Transverse colon (tissue), 4 donors: ENCODE measurements around the gene PGAM2. TPM values are rescaled to one million over a fixed set of nuclear protein-coding genes. Genes with fewer than 3 reads are reported as not detected.

Source experiments
- DNase-seq: peaks from one replicate; pipeline ENCODE4 v3.0.0-alpha.2; 2019
- H3K27ac ChIP-seq, 4 donors: fragments of 200-600 bp; sonication (generic); 2 replicates each; pipeline ENCODE4 v1.5.1; 2016 to 2018; ENCODE audit warnings: inconsistent platforms in 4 of 4
- H3K27me3 ChIP-seq: fragments of 200-600 bp; sonication (generic); 2 replicates; pipeline ENCODE4 v1.5.1; 2017; ENCODE audit warnings: inconsistent platforms
- H3K36me3 ChIP-seq, 4 donors: fragments of 200-600 bp; sonication (generic); 2 replicates each; pipeline ENCODE4 v1.5.1; 2017 to 2019; ENCODE audit warnings: inconsistent platforms in 4 of 4
- H3K4me1 ChIP-seq, 4 donors: fragments of 200-600 bp; sonication (generic); 2 replicates each; pipeline ENCODE4 v1.5.1; 2017 to 2020; ENCODE audit warnings: inconsistent platforms in 4 of 4
- H3K4me3 ChIP-seq, 4 donors: fragments of 200-600 bp; sonication (generic); 1 replicate in 1 of 4; 2 replicates in 3 of 4; pipeline versions ENCODE4 v1.5.1 to v1.6.1; 2017 to 2019; ENCODE audit warnings: inconsistent platforms in 4 of 4
- H3K9me3 ChIP-seq, 2 donors: fragments of 200-600 bp; sonication (generic); 2 replicates each; pipeline ENCODE4 v1.5.1; 2017 to 2019; ENCODE audit warnings: inconsistent platforms in 2 of 2
- CTCF ChIP-seq, 5 experiments: fragments of 200-600 bp in 3 of 5; fragments of 450-650 bp in 2 of 5; sonication (generic) in 3 of 5; IDR thresholded peaks; 1 replicate in 2 of 5; 2 replicates in 3 of 5; pipeline ENCODE4 v1.5.1; 2016 to 2017; ENCODE audit warnings: antibody characterized with exemption in 5 of 5, inconsistent platforms in 3 of 5, mild to moderate bottlenecking in 2 of 5, moderate library complexity in 1 of 5
- EP300 ChIP-seq: sonication (generic); formaldehyde crosslinking; IDR thresholded peaks from one replicate; pipeline ENCODE4 v1.6.1; 2017; ENCODE audit warnings: antibody characterized with exemption, low read depth
- POLR2A ChIP-seq: fragments of 450-650 bp; IDR thresholded peaks from one replicate; pipeline ENCODE4 v1.6.1; 2016; ENCODE audit warnings: antibody characterized with exemption, mild to moderate bottlenecking, moderate library complexity
- POLR2AphosphoS5 ChIP-seq, 3 donors: sonication (generic); formaldehyde crosslinking; IDR thresholded peaks; one replicate each; pipeline ENCODE4 v1.6.1; 2016; ENCODE audit warnings: antibody characterized with exemption in 3 of 3
- WGBS, 2 donors: methylation state at CpG; one replicate each; pipeline ENCODE4 v1.1.5; 2018; ENCODE audit warnings: low coverage in 1 of 2; 5-methylcytosine and 5-hydroxymethylcytosine counted together
- in situ Hi-C, 4 donors: fragments of 200-750 bp; cut with MboI; loops; one replicate each; pipeline versions ENCODE4 v1.15.0 to v1.15.1; 2017; ENCODE audit warnings: low sequenced_read_pairs in 3 of 4, low pct_ligation_motif_present in 1 of 4, low pct_unique_long_range_greater_than_20kb in 1 of 4
- intact Hi-C: fragments of 100-400 bp; cut with DNase I; formaldehyde crosslinking; loops from one replicate; pipeline ENCODE4 v1.15.1; 2023; ENCODE audit warnings: low total_unique reads
- total RNA-seq, 4 donors: library from RNA; depleted of rRNA; stranded (reverse); fragments of >200 nt; gene quantifications; one replicate each; pipeline ENCODE4 v1.1.0, GENCODE V29; 2016

Gene PGAM2
- total RNA-seq, 4 donors from 2014 or later, result 9.7 TPM; not detected in 3

- intact Hi-C loops, result no loop called here
- no peak for DNase-seq
These were observed 14.3 kb downstream of the PGAM2 start for GRCh38 chr7:44050915-44051560.

GRCh38 chr7:44050121-44050914 lies 15.0 kb downstream of the PGAM2 start:
- Histone ChIP-seq H3K27ac (no peak overlapping the region), H3K4me3 (no peak overlapping the region), H3K27me3 (no peaks in the 10 kb centered on the region), H3K4me1 (peaks cover 6 to 24% (median 13%) of the 10 kb centered on the region in 4 donors), H3K9me3 (no peaks in the 10 kb centered on the region), H3K36me3 (peaks cover 0 to 29% (median 12%) of the 10 kb centered on the region in 4 donors)
- in situ Hi-C loops (no loop called here), intact Hi-C loops (no loop called here)
- TF ChIP-seq EP300, result no peak
- TF ChIP-seq CTCF (IDR thresholded peaks at IDR 0.05), result no peak
- no peak for TF ChIP-seq POLR2AphosphoS5 (IDR thresholded peaks at IDR 0.05)
- TF ChIP-seq POLR2A, result no peak
- 95% methylated on average over 8 to 13 of the region's 14 CpGs for WGBS, 2 donors
- DNase-seq, result no peak

More at GRCh38 chr7:44050915-44051560, 14.3 kb downstream of the PGAM2 start:
- no peak for TF ChIP-seq POLR2A
- TF ChIP-seq POLR2AphosphoS5 (IDR thresholded peaks at IDR 0.05), result no peak
- no peak for TF ChIP-seq EP300
- no peak for TF ChIP-seq CTCF (IDR thresholded peaks at IDR 0.05)
- peaks cover under 1 to 17% (median 6%) of the 10 kb centered on the region in 4 donors for H3K4me1 ChIP-seq
- no peaks in the 10 kb centered on the region for H3K9me3 ChIP-seq
- in situ Hi-C loops, result no loop called here
- H3K27ac ChIP-seq, result no peak overlapping the region
- H3K36me3 ChIP-seq, result peaks cover 0 to 32% (median 12%) of the 10 kb centered on the region in 4 donors
- WGBS, 2 donors, result 60 to 84% methylated on average over 2 to 8 of the region's 8 CpGs
- H3K27me3 ChIP-seq, result no peaks in the 10 kb centered on the region
- H3K4me3 ChIP-seq, result no peak overlapping the region

GRCh38 chr7:44048031-44048795 lies 17.2 kb downstream of the PGAM2 start:
- peaks cover 15 to 35% (median 25%) of the 10 kb centered on the region in 4 donors for H3K4me1 ChIP-seq
- WGBS, 2 donors, result 90 to 92% methylated on average over 3 to 7 of the region's 7 CpGs
- H3K27ac ChIP-seq, result no peak overlapping the region
- intact Hi-C loops, result no loop called here
- TF ChIP-seq EP300, result no peak
- no peak for TF ChIP-seq CTCF (IDR thresholded peaks at IDR 0.05)
- no peak for TF ChIP-seq POLR2AphosphoS5 (IDR thresholded peaks at IDR 0.05)
- TF ChIP-seq POLR2A, result no peak
- H3K9me3 ChIP-seq, result no peaks in the 10 kb centered on the region
- no peak overlapping the region for H3K4me3 ChIP-seq
- in situ Hi-C loops, result no loop called here
- no peaks in the 10 kb centered on the region for H3K27me3 ChIP-seq
- DNase-seq, result no peak
- H3K36me3 ChIP-seq, result peaks cover 0 to 23% (median 9%) of the 10 kb centered on the region in 4 donors
